Stimulated activated CD8-positive, alpha-beta memory T cell treated with anti-CD3 and anti-CD28 coated beads, Interleukin-12 subunit alpha, Interleukin-12 subunit beta, amount 100 ng/mL, for 1 hour (primary cell): ENCODE results near the gene POU6F2.
"Not testable (repeated sequence)": the region's sequence is repeated elsewhere in the genome, so short reads cannot be mapped to it uniquely, and the experiment has no call there.

Source experiments
- DNase-seq: peaks from one replicate; pipeline ENCODE4 v3.0.0-alpha.2; 2020; ENCODE audit warnings: low read depth

Gene POU6F2

DNA sequence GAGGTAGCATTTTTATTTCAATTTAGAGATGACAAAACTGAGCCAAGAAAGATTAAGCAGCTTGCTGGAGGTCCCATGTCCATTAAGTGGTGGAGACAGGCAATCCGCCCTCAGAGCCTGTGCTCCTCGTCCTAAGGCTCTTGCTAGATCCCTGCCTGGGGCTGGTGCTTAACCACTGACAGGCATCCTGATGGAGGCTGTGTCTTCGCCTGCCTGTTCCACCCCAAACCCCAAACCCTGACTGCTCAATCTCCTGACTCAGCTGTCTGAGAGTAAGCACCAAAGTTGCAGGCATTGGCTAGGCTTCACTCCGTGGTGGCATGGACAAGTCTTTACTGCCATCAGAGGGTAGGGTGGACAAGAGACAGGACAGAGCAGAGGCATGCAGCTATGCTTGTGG, 209.4 kb downstream of the POU6F2 start:
- DNase-seq, result no peak

DNA sequence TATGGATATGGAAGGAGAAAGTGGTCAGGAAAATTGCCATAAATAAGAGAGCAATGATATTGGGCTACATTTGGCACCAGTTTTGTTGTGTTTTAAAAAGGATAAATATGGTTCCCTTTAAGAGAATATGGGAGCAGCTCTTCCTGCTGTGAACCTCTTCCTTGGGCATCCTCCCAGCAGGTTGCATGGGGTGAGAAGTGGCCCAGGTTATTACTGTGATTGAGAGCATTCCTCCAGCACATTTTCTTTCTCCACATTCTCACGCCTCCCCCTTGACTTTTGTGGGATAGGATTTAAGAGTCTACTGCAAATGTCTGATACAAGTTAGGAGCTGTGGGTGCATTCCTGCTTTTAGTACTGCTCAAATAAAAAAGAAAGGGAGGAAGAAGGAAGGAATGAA, 214.8 kb downstream of the POU6F2 start:
- DNase-seq, result no peak

DNA sequence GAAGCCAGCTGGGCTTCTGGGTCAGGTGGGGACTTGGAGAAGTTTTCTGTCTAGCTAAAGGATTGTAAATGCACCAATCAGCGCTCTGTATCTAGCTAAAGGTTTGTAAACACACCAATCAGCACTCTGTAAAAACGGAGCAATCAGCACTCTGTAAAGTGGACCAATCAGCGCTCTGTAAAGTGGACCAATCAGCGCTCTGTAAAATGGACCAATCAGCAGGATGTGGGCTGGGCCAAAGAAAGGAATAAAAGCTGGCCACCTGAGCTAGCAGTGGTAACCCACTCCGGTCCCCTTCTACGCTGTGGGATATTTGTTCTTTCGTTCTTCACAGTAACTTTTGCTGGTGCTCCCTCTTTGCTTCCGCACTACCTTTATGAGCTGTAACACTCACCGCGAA, 216.7 kb downstream of the POU6F2 start:
- DNase-seq, result not testable (repeated sequence)

DNA sequence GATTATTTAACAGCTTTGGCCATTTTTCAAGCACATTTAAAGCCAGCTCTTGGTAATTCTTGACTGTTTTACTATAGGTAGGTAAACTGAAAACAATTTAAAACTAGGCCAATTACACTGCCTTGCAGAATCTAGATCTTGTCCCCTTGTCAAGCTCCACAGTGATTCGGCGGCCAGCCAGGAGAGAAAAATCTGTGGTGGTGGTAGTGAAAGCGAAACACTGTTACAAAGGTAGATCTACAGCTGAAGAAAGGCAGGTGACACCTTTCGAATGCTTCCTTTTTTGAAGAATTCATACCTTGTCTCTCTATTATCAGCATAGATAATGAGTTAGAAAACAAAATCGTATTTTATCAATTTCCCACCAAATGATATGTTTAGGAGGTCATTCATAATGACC, 218.3 kb downstream of the POU6F2 start:
- DNase-seq, result no peak

DNA sequence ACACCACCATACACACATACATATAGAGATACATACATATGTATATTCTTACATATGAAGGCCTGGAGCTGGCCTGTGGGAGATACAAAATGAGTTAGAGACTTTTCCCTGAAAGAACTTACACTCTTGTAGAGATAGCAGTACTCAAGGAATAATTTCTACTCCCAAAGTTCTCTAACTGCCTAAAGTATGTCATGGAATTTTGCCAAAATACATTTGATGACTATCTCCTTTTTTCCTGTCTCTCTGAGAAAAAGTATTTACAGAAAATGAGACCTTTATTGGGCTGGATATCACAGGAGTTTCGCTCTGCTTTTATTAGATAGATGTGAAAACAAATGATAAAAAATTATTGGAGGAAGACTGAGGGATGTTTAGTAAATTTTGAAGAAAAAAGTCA, 220.1 kb downstream of the POU6F2 start:
- DNase-seq, result no peak

DNA sequence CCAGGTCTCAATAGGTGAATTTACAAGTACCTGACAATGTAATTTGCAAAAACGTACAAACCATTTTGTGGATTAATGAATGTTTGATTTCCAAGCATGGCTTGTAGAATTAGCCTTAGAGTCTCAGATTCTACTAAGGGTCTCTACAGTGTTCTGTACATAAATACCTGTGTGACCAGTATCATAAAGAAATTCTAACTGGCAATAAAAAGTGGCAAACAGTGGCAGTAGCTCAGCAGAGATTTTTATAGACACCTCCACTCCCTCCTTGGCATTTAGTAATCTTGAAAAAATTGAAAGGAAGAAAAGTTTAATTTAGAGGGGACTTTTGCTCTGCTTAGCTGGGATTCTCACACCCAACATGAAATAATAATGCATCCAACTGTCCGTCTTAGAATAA, 220.8 kb downstream of the POU6F2 start:
- no peak for DNase-seq

DNA sequence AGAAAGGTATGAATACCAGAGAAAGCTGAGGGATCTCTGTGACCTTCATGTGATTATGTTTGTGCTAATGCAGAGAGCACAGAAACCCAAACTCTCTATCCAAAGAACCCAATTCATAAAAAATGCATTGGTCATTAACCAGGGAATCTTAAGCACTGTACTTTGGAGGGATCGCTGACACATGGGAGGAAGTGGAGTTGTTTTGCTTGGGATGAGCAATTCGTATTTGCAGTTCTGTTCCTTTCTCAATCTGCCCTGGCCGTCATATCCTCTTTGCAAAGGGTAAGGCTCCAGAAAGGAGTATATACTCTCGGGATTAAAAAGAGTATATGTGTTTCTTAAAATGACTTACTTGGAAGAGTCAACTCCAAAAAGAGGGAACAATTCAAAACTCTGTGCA, 221.3 kb downstream of the POU6F2 start:
- DNase-seq, result no peak

DNA sequence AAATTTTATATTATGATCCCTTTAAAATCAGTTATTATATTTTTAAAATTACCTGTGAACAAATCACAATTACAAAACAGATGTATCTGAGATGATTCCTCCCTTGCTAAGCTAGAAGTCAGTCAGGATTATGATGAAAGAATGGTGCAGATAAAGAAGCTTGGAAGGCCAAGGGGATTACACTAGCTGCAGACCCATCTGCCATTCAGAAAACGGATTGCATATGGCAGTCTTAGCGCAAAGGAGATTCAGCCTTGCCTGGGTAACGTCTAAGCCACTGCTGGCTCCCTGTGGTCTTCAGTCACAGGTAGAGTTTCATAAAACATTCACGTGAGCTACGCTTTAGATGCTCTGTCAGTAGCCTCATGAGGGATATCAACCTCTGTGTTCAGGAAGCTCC, 222.2 kb downstream of the POU6F2 start:
- no peak for DNase-seq

DNA sequence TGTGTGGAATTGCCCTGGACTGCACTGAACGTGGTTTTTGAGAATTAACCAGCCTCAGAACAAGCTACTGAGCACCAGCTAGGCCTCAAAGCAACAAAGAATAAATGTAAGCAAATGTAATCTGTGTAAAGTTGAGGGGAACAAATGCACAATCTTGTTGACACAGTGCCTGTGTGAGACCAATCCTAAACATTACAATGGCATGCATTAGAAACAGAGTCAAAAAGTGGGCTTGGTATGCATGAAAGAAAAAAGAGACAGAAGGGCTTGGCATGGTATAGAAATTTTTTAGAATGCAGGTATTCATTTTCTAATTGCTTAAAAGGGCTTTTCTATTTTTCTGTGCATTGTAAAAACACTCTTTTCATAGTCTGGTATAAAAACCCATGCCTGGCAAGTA, 224.3 kb downstream of the POU6F2 start:
- no peak for DNase-seq

DNA sequence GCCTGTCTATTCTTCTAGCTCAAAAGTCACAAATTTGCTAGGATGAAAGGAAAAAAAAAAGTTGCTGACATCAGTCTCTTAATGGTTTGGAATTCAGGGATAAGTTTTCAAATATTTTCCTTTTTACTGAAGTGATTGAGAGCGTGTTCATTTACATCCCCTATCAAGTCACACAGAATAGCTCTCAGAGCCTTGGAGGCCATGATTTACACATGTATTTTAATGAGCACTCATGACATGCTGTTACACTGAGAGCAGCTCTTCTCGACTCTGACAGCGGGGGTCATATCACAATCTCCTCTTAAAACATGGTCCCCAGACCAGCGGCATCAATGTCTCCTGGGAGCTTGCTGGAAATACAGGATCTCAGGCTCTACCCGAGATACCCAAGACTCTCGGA, 232.7 kb downstream of the POU6F2 start:
- no peak for DNase-seq

DNA sequence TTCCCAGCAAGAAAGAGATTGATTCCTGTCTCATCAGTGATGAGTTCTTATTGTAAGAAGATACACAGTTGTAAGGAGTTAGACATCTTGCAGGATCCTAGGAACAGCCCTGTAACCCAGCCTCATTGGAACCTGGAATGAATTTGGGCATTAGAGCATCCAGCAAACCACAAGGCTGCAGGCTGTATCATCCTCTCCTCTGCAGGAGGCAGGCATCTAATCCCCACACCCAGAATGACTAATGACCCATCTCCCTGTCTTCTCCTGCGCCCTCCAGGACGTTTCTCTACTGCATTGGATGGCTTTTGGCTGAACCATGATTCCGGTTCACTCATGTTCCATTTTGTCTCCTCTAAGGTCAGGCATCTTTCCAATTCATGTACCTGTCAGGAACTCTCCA, 233.9 kb downstream of the POU6F2 start:
- DNase-seq, result no peak

DNA sequence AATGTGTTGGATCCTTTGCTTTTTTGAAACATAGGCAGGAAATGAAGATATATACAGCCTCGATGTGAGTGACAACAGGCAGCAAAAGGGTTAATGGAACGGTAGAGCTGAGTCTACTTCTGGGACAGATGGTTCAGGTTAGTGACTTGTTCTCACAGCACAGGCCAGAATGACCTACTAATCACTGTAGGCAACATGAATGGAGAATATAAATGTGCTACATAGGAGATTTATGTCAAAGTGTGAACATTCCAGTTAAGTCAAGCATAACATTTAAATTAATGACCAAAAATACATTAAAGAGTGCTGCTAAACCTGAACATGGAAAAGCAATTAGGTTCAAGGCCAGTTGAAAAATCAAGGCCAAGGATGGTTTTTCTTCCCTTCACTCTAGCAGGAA, 235.2 kb downstream of the POU6F2 start:
- DNase-seq, result no peak

DNA sequence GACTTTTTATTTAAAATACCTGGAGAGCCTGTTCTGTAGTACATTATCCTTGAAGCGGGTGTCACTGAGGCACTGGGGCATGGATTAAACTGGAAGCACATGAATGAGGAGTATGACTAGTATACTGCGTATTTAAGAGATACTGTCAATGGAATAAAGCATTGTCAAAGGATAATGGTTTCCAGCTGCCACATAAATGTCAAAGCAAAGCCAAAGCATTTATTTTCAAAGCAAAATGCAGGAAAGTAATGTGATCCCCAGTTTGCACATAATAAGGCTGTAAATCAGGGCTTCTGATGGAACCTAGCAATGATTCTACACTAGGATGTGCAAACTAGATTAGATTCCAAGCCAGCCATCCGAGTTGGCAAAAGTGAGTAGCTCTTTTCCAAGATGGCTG, 240.1 kb downstream of the POU6F2 start:
- no peak for DNase-seq

DNA sequence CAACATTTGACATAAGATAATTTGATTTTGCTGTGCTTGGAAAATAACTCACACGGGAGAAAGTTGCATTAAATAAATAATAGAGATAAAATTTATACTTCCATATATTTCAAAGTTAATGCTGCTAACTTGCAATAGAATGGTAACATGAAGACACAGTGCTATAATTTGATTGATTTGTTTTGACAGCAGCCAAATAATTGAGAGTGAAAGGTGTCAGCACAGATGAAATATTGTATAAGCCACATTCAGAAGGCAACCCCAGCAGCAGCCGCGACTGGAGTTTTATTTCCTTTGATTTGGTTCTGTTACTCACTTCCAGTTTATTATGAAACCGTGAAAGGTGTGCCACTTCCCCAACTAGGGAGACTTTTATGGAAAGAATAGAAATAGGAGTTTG, 242.2 kb downstream of the POU6F2 start:
- DNase-seq, result no peak

DNA sequence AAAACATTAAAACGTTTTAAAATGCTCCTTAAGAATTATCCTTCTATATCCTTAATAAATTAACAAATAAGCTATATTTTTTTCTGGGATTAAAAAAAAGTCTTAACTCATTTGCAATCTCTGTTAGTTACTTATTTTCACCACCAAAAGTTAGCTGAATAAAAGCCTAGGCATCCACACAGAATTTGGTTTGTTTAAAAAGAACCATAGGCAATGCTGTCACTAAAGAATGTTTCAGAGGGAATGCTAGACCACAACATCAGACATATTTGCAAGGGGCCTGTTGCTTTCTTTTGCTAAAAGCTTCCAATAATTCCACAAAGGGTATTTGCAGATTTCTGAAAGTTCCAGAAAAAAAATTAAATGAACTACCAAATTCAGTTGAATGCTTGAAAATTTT, 244.2 kb downstream of the POU6F2 start:
- DNase-seq, result no peak

DNA sequence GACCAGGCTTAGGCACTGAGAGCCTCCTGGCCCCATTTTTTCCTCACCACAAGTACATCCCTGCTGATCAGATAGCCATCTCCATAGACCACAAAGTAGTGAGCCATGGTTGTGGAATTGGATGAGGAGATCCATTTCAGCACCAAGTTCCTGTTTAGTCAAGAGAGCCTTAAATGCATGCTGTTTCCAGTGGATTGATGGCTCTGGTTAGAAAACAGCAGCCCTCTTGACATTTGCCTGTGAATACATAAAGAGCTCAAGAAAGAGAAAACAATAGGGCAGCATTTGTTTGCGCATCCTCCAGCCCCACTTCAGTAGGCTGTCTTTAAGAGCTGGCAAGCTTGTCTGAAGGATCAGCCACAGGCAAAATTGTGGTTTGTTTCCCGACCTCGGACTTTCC, 251.2 kb downstream of the POU6F2 start:
- no peak for DNase-seq

DNA sequence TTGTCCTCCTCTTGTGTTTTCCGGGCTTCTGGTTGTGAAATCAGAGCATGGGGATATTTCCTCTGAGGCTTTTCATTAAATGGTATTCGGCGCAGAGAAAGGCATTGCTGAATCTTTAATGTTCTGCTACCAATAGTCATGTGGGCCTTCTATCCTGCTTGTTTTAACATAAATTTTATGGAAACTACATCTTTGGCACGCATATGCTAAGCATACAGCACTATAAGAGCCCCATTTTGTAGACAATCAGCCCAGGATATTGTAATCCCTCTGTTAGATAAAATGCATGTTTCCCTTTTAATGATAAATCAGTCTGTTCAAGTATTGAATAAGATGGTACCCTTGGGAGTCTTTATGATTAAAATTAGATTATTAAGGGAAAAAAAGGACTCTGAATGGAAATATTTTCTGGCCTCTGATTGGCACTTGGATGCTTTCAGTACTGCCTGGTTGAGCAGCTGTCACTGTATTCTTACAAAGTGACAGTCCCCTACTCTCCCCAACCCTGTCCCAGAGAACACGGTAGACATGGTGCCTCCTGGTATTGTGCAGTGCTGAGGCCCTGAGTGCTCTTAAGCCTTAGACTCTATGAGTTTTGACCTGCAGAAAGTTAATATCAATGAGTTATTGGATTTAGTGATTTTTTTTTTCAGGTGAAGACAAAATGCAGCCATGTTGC, 256.3 kb downstream of the POU6F2 start:
- no peak for DNase-seq

DNA sequence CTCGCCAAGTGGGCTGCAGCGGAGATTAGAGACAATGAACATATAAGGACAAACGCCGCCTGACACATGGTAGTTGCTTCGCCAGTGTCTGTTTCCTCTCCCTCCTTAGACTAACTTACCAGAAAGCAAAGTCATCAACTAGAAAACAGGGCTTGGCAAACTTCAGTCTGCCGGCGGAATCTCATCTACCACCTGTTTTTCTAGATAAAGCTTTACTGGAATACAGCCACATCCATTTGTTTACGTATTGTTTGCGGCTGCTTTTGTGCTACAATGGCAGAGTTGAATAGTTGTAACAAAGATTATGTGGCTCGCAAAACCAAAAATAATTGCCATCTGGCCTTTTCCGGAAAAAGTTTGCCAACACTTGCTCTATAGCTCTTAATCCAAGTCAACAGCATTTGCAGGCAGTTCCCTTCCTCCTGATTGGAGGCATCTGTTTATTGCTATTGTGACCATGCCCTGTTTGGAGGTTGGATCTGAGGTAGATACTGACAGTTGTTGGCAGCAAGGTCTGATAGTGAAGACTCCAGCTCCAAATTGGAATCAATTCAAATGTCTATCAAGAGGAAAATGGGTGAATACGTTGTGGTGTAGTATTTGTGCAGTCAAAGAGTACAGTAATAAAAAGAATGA, 260.6 kb downstream of the POU6F2 start:
- DNase-seq, result no peak

DNA sequence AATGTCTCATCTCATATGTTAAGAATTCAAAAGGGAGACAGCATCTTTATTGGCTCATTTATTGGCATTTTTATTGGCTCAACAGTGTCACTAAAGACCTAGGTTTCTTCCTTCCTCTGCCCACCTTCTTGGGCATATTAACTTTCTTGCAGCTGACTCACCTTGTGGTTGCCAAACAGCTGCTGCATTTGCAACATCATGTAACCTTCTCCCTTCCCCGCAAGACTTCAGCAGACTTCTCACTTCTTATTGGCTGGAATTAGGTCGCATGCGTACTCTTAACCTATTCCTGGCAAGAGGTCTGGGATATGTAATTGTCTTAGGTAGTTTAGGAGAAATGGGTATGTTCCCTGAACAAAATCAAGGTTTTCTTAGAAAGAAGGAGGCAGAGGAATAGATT, 263.2 kb downstream of the POU6F2 start:
- DNase-seq, result no peak

DNA sequence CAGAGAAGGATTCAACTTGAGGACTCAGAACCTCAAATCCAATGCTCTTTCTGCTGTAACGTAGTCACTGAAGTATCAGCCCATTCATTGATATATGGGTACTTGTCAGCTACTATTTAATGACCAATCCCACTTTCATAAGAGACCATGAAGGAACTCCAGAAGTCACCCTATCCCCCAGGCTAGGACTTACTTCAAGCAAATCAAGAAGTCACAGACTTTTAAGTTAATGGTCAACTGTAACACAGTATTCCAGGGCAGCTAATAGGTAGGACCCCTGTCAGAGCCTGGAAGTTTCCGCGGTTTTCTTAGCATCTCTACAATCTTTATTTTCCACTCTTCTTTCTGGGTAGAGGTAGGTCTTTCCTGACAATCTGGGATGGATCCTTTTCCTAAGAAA, 269.9 kb downstream of the POU6F2 start:
- no peak for DNase-seq

DNA sequence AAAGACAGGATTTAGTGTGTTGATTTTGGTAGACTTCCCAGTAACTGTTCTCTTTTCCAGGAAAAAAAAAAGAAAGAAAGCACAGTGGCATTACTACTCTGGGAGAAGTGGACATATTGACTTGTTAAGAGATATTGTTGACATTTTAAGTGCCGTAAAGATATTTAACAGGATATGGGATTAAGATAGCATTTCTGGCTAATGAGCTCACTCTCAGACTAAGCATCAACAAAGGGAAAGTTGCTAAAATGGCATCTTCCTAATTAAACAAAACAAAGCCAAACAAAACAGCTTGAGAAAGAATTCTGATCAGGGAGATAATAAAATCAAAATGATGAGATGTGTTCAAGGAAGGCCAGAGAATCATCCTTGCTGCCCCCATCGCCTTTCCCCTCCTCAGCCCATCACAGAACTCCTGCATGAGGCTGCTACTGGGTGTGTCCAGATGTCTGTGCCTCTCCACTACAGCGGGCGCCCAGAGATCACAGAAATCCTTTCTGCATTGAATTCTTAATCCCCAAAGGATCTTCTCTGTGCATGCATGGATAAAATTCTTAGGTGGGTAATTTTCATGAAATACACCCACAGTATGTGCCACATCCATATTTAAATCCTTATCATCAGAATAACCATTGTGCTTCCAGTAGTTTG, 270.5 kb downstream of the POU6F2 start:
- DNase-seq, result no peak

DNA sequence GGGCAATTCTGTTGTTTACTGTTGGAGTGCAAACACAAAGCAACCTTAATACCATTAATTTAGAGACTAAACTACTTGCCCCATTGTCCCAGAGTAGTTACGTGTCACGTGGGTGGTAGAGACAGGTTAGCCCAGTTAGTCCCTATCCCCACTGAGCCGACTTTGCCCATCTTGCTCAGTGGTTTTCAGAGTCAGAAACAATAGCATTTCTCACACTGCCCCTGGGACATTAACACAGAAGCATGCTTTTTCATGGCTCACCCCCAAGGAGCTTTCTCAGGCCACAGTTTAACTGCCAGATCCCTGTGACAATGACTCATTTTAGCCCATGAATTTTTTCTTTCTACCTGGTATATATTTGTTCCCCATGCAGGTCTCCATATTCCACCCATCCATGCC, 271.0 kb downstream of the POU6F2 start:
- DNase-seq, result no peak

DNA sequence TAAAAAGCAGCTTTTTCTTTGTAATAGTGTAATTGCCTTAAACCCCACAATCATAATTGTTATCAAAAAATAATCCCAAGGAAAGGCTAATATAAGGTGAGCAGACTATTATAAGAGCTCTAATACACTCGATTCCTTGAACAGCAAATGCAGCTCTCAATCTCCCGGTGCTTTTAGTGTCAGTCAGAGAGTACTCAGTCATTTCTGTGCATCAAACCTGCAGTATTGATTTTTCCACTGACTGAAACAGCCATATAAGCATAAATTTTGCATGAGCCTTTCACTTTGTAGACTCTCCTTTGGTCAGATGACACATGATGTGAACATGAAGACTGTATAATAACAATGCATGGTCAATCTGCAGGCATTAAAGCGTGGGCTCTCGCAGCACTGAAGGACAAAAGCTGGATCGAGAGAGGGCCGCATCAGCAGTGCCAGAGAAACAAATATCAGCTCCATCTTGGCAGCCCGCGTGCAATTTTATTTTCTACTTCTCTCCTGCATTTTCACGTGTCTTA, 272.0 kb downstream of the POU6F2 start:
- no peak for DNase-seq

DNA sequence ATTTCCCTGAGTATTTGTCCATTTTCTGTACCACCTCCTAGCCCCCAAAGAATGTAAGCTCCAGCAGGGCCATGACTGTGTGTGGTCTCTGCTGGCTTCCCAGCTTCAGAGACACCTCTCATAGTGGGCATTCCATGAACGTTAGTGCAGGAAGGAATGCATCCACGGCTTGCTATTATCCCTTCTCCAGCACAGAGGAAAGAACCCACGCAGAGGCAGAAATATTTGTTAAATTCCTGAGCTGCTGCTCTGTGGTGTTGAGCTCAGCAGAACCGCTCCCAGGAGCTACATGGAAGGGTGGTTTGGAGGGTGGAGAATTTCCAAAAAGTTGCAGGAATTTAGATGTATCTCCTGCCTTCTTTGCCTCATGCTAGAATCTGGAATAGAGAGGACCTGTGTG, 275.2 kb downstream of the POU6F2 start:
- DNase-seq, result no peak
